ENCODE measurements around the gene KATNAL1.
A peak's percentile ranks its signal among the peaks of the same experiment; 100 is the strongest.

Gene KATNAL1

DNA sequence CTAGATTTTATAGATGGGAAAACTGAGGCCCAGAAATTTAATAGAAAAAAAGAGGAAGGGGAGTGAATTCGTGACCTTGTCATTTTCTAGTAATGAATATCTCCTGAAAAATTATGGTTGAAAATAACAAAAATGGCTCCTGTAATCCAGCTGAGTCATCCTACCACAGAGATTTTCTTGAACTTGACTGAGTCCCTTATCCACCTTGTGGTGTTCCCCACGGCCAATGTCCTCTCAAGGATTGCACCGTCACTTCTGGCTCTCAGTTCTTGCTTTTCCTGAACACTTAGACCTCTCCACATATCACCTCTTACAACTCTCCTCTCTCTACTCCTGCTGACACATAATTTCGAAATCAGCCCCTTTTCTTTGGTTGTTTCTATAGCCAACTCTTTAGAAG, 1.2 kb upstream of the KATNAL1 start:
- no peak overlapping the region for H3K4me3 ChIP-seq (ENCODE audit: low read length)
- H3K4me2 ChIP-seq (ENCODE audit: low read length), result peak overlapping the region; percentile 94

DNA sequence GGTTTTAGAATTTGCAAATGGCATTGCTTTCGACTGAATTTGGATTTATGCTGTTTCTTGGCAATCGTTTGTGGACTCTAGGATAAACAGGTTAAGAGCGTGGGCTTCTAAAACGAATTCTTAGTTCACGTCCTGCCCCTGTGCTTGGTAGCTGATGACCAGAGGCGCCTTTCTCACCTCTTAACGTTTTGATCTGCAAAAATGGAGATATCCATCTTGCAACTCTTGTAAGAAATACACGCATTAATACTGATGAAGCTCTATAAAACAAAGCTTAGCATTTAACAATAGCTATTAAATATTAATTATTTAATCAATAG, 580 bp upstream of the KATNAL1 start:
- Histone ChIP-seq H3K9ac (ENCODE audit: low read depth, low read length) (peak overlapping the region; percentile 95), H3K4me3 (ENCODE audit: low read length) (peak overlapping the region; percentile 93), H3K36me3 (ENCODE audit: insufficient read depth, low read length) (no peaks in the 10 kb centered on the region), H3K9me3 (replicated peaks; ENCODE audit: low read length) (no peaks in the 10 kb centered on the region), H3K4me1 (ENCODE audit: control insufficient read depth, insufficient read depth, low read length) (peaks cover 47% of the 10 kb centered on the region), H3K4me2 (ENCODE audit: low read length) (peak overlapping the region; percentile 94), H3K27me3 (ENCODE audit: control insufficient read depth, insufficient read depth, low read length) (no peaks in the 10 kb centered on the region)

More for the DNA sequence above, 1.2 kb upstream of the KATNAL1 start:
- Histone ChIP-seq H3K27me3 (ENCODE audit: control insufficient read depth, insufficient read depth, low read length) (no peaks in the 10 kb centered on the region), H3K9me3 (replicated peaks; ENCODE audit: low read length) (no peaks in the 10 kb centered on the region), H3K9ac (ENCODE audit: low read depth, low read length) (no peak overlapping the region), H3K36me3 (ENCODE audit: insufficient read depth, low read length) (no peaks in the 10 kb centered on the region), H3K4me1 (ENCODE audit: control insufficient read depth, insufficient read depth, low read length) (peaks cover 47% of the 10 kb centered on the region)

DNA sequence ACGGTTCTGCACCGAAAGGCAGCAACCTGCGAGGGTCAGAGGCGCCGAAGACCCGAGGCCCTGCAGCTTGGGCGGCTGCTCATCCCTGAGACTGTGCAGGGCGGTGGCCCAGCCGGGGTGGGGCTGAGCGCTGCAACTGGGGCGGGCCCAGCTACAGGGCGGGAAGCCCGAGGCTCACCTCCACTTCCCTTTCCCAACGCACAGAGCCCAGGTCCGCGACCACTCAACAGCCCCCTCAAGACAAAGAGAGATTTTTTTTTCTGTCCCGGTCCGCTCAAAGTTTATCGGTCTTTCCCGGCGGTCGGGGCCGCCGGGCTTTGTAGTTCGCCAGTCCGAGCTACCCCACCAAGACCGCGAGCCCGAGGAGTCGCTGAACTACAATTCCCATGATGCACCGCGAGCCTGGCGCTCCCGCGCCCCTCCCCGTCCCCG, 573 bp downstream of the KATNAL1 start:
- no peaks in the 10 kb centered on the region for H3K36me3 ChIP-seq (ENCODE audit: insufficient read depth, low read length)
- H3K4me3 ChIP-seq (ENCODE audit: low read length), result peak overlapping the region; percentile 93
- peaks cover 48% of the 10 kb centered on the region for H3K4me1 ChIP-seq (ENCODE audit: control insufficient read depth, insufficient read depth, low read length)
- no peaks in the 10 kb centered on the region for H3K9me3 ChIP-seq (replicated peaks; ENCODE audit: low read length)
- H3K4me2 ChIP-seq (ENCODE audit: low read length), result peak overlapping the region; percentile 94
- no peaks in the 10 kb centered on the region for H3K27me3 ChIP-seq (ENCODE audit: control insufficient read depth, insufficient read depth, low read length)
- peak overlapping the region; percentile 95 for H3K9ac ChIP-seq (ENCODE audit: low read depth, low read length)

DNA sequence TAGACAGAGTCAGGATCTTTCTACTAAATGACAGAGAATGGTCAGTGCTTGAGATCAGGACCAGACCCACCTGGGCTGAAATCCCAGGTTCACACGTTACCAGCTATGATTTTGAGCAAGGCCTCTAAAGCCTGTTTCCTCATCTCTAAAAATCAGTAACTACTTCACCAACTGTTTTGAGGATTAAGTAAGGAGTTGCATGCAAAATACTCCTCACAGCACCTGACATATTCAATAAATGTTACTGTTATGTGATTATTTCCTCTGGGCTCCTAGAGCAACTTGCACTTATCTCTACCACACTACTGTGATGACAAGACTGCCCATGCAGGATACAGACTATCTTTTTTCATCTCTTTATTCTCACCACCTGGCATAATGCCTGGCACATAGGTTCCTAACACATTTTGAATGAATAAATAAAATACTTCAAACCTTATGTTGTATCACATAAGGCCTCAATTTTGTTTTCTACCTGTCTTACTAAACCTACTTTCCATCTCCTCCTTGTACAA, 1.8 kb downstream of the KATNAL1 start:
- Histone ChIP-seq H3K4me3 (ENCODE audit: low read length) (peak overlapping the region; percentile 93), H3K9ac (ENCODE audit: low read depth, low read length) (peak overlapping the region; percentile 95), H3K4me2 (ENCODE audit: low read length) (peak overlapping the region; percentile 94), H3K27me3 (ENCODE audit: control insufficient read depth, insufficient read depth, low read length) (no peaks in the 10 kb centered on the region), H3K4me1 (ENCODE audit: control insufficient read depth, insufficient read depth, low read length) (peaks cover 61% of the 10 kb centered on the region), H3K36me3 (ENCODE audit: insufficient read depth, low read length) (no peaks in the 10 kb centered on the region), H3K9me3 (replicated peaks; ENCODE audit: low read length) (no peaks in the 10 kb centered on the region)

DNA sequence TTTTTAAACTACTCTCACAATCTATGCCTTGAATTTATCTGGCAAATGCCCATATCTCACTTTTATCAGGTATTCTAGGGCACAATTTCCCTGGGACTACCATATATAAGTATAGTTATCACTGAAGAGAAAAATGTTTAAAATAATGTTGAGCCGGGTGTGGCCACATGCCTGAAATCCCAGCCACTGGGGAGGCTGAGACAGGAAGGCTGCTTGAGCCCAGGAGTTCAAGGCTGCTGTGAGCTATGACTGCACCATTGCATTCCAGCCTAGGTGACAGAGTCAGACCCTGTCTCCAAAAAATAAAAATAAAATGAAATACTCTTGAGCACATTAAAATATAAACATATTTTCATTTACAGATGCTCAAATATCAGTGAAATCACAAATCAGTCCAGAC, 4.1 kb downstream of the KATNAL1 start:
- H3K9ac ChIP-seq (ENCODE audit: low read depth, low read length), result peak overlapping the region; percentile 29
- no peaks in the 10 kb centered on the region for H3K9me3 ChIP-seq (replicated peaks; ENCODE audit: low read length)
- H3K27me3 ChIP-seq (ENCODE audit: control insufficient read depth, insufficient read depth, low read length), result no peaks in the 10 kb centered on the region
- no peaks in the 10 kb centered on the region for H3K36me3 ChIP-seq (ENCODE audit: insufficient read depth, low read length)
- peaks cover 65% of the 10 kb centered on the region for H3K4me1 ChIP-seq (ENCODE audit: control insufficient read depth, insufficient read depth, low read length)
- no peak overlapping the region for H3K4me3 ChIP-seq (ENCODE audit: low read length)
- H3K4me2 ChIP-seq (ENCODE audit: low read length), result peak overlapping the region; percentile 30

DNA sequence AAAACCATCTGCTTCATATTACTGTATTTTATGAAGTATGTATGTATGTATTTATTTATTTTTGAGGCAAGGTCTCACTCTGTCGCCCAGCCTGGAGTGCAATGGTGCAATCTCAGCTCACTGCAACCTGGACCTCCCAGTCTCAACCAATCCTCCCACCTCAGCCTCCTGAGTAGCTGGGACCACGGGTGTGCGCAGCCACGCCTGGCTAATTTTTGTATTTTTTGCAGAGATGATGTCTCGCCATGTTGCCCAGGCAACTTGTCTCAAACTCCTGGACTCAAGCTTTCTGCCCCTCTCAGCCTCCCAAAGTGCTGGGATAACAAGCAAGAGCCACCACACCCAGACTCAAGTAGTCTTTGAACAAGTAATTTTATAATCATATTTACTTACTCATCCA, 5.5 kb downstream of the KATNAL1 start:
- Histone ChIP-seq H3K27me3 (ENCODE audit: control insufficient read depth, insufficient read depth, low read length) (no peaks in the 10 kb centered on the region), H3K9me3 (replicated peaks; ENCODE audit: low read length) (no peaks in the 10 kb centered on the region), H3K9ac (ENCODE audit: low read depth, low read length) (peak overlapping the region; percentile 13), H3K4me2 (ENCODE audit: low read length) (peak overlapping the region; percentile 40), H3K36me3 (ENCODE audit: insufficient read depth, low read length) (no peaks in the 10 kb centered on the region), H3K4me3 (ENCODE audit: low read length) (no peak overlapping the region), H3K4me1 (ENCODE audit: control insufficient read depth, insufficient read depth, low read length) (peaks cover 58% of the 10 kb centered on the region)

DNA sequence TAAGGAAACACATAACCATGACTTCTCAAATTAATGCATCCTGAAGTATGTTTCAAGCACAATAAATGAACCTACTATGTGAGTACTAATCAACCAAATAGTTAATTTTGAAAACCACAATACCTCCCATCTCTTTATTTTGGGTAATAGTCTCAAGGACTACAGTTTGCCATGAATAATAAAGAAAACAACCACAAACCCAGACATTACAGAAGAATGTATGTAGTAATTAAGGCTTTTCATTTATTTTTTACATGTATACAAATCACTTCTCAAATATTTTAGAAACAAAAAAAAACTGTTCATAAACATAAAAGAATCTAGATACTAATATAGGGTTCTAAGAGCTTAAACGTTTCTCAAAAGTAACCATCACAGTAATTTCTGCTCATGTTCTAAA, 6.8 kb downstream of the KATNAL1 start:
- Histone ChIP-seq H3K27me3 (ENCODE audit: control insufficient read depth, insufficient read depth, low read length) (no peaks in the 10 kb centered on the region), H3K4me3 (ENCODE audit: low read length) (no peak overlapping the region), H3K4me1 (ENCODE audit: control insufficient read depth, insufficient read depth, low read length) (peaks cover 55% of the 10 kb centered on the region), H3K9ac (ENCODE audit: low read depth, low read length) (peak overlapping the region; percentile 22), H3K36me3 (ENCODE audit: insufficient read depth, low read length) (no peaks in the 10 kb centered on the region), H3K4me2 (ENCODE audit: low read length) (peak overlapping the region; percentile 40), H3K9me3 (replicated peaks; ENCODE audit: low read length) (no peaks in the 10 kb centered on the region)

DNA sequence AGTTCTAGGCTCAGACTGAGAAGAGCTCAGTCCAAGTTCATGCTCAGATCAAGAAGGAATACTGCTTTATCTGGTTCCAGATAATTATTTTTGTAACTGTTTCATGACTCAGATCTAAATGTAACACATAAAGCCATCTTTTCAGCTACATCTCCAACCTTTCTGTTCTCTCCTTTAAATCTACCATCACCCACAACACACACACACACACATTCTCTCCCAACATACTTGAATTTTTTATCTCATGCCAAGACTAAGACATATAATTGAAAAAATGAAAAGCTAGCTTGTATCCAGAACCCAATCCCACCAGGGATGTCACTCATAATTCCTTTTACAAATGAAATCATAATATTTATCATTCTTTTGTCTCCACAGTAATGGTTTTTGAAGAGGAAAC, 7.6 kb downstream of the KATNAL1 start:
- Histone ChIP-seq H3K9ac (ENCODE audit: low read depth, low read length) (peak overlapping the region; percentile 1), H3K4me2 (ENCODE audit: low read length) (peak overlapping the region; percentile 19), H3K27me3 (ENCODE audit: control insufficient read depth, insufficient read depth, low read length) (no peaks in the 10 kb centered on the region), H3K4me1 (ENCODE audit: control insufficient read depth, insufficient read depth, low read length) (peaks cover 47% of the 10 kb centered on the region), H3K36me3 (ENCODE audit: insufficient read depth, low read length) (no peaks in the 10 kb centered on the region), H3K4me3 (ENCODE audit: low read length) (no peak overlapping the region), H3K9me3 (replicated peaks; ENCODE audit: low read length) (no peaks in the 10 kb centered on the region)

DNA sequence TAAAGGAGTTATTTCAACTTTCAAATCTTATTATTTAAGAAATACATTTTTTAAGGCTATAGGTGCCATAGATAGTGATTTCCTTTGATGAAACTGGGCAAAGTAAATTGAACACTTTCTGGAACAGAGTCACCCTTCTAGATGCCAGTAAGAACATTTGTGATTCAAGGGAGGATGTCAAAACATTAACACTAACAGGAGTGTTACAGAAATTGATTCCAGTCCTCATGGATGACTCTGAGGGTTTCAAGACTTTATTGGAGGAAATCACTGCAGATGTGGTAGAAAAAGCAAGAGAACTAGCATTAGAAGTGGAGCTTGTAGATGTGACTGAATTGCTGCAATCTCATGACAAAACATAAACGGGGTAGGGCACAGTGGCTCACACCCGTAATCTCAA, 12.2 kb downstream of the KATNAL1 start:
- no peaks in the 10 kb centered on the region for H3K36me3 ChIP-seq (ENCODE audit: insufficient read depth, low read length)
- H3K4me1 ChIP-seq (ENCODE audit: control insufficient read depth, insufficient read depth, low read length), result peaks cover 8% of the 10 kb centered on the region
- H3K4me2 ChIP-seq (ENCODE audit: low read length), result no peak overlapping the region
- H3K4me3 ChIP-seq (ENCODE audit: low read length), result no peak overlapping the region
- H3K27me3 ChIP-seq (ENCODE audit: control insufficient read depth, insufficient read depth, low read length), result no peaks in the 10 kb centered on the region
- no peak overlapping the region for H3K9ac ChIP-seq (ENCODE audit: low read depth, low read length)
- H3K9me3 ChIP-seq (replicated peaks; ENCODE audit: low read length), result no peaks in the 10 kb centered on the region

DNA sequence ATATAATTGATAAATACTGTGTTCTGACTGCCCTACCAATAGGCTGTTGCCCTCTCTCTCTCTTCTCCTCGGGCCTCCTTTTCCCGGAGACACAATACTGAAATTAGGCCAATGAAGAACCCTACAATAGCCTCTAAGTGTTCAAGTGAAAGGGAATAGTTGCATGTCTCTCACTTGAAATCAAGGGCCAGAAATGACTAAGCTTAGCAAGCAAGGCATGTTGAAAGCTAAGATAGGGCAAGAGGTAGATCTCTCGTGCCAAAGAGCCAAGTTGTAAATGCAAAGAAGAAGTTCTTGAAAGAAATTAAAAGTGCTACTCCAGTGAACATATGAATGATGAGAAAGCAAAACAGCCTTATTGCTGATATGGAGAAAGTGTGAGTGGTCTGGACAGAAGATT, 13.3 kb downstream of the KATNAL1 start:
- H3K36me3 ChIP-seq (ENCODE audit: insufficient read depth, low read length), result no peaks in the 10 kb centered on the region
- H3K9ac ChIP-seq (ENCODE audit: low read depth, low read length), result no peak overlapping the region
- no peaks in the 10 kb centered on the region for H3K9me3 ChIP-seq (replicated peaks; ENCODE audit: low read length)
- H3K4me2 ChIP-seq (ENCODE audit: low read length), result no peak overlapping the region
- no peaks in the 10 kb centered on the region for H3K27me3 ChIP-seq (ENCODE audit: control insufficient read depth, insufficient read depth, low read length)
- H3K4me3 ChIP-seq (ENCODE audit: low read length), result no peak overlapping the region
- H3K4me1 ChIP-seq (ENCODE audit: control insufficient read depth, insufficient read depth, low read length), result peaks cover 9% of the 10 kb centered on the region

DNA sequence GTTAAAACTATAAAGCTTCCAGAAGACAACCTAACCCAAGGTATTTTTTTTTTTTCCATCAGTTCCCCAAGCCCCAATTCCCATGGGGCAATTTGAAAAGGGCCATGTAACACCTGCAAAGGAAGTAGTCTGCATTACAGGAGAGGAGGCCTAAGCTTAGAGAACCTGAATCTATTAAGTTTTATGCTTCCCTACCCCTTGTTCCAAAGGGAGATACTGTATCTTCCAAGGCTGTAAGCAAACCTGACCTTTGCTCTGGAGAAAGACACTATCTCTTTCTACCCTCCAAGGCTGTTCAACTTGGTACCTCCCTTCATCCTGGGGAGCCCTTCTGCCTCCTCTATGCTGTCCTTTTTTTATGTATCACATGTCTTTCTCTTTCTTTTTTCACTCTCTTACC, 15.0 kb downstream of the KATNAL1 start:
- Histone ChIP-seq H3K27me3 (ENCODE audit: control insufficient read depth, insufficient read depth, low read length) (no peaks in the 10 kb centered on the region), H3K36me3 (ENCODE audit: insufficient read depth, low read length) (no peaks in the 10 kb centered on the region)

DNA sequence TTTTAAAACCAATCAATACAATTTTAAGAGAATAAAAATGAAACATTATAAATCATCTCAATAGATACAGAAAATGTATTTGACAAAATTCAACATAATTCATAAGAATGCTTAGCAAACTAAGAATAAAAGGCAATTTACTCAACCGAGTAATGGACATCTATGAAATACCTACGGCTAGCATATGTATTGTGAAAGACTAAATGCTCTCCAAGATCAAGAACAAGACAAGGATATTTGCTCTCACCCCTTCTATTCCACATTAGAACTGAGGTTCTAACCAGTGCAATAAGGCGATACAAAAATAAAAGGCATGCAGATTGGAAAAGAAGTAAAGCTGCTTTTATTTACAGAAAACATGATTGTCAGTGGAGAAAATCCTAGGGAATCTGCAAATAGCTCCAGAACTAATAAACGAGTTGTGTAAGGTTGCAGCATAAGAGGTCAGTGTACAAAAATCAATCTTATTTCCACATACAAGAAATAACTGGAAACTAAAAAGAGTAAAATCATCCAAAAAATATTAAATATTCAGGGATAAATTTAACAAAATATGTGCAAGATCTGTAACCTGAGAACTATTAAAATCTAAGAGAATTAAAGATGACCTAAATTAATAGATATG, 16.4 kb downstream of the KATNAL1 start:
- Histone ChIP-seq H3K36me3 (ENCODE audit: insufficient read depth, low read length) (no peaks in the 10 kb centered on the region), H3K4me2 (ENCODE audit: low read length) (no peak overlapping the region), H3K27me3 (ENCODE audit: control insufficient read depth, insufficient read depth, low read length) (no peaks in the 10 kb centered on the region), H3K4me3 (ENCODE audit: low read length) (no peak overlapping the region), H3K4me1 (ENCODE audit: control insufficient read depth, insufficient read depth, low read length) (peaks cover 9% of the 10 kb centered on the region), H3K9ac (ENCODE audit: low read depth, low read length) (no peak overlapping the region), H3K9me3 (replicated peaks; ENCODE audit: low read length) (no peaks in the 10 kb centered on the region)

More for the DNA sequence above, 15.0 kb downstream of the KATNAL1 start:
- H3K4me1 ChIP-seq (ENCODE audit: control insufficient read depth, insufficient read depth, low read length), result peaks cover 9% of the 10 kb centered on the region
- no peak overlapping the region for H3K4me2 ChIP-seq (ENCODE audit: low read length)
- no peak overlapping the region for H3K4me3 ChIP-seq (ENCODE audit: low read length)
- no peak overlapping the region for H3K9ac ChIP-seq (ENCODE audit: low read depth, low read length)
- H3K9me3 ChIP-seq (replicated peaks; ENCODE audit: low read length), result no peaks in the 10 kb centered on the region

All from skeletal muscle satellite cell (primary cell).